Right atrium auricular region (tissue), 2 donors: ENCODE measurements around the gene L3MBTL4. TPM values are rescaled to one million over a fixed set of nuclear protein-coding genes. Genes with fewer than 3 reads are reported as not detected.

Experiments
- DNase-seq: peaks from one replicate; pipeline ENCODE4 v3.0.0-alpha.2; 2019; ENCODE audit warnings: low spot score
- H3K27ac ChIP-seq, 2 donors: fragments of 200-600 bp; sonication (generic); 1 replicate in 1 of 2; 2 replicates in 1 of 2; pipeline ENCODE4 v1.5.1; 2016 to 2019
- H3K27me3 ChIP-seq, 2 donors: fragments of 200-600 bp; sonication (generic); one replicate each; pipeline versions ENCODE4 v1.5.1 to v1.6.0; 2017 to 2019
- H3K36me3 ChIP-seq: fragments of 200-600 bp; sonication (generic); one replicate; pipeline ENCODE4 v1.5.1; 2016
- H3K4me1 ChIP-seq, 2 donors: fragments of 200-600 bp; sonication (generic); one replicate each; pipeline versions ENCODE4 v1.5.1 to v1.6.0; 2017 to 2019
- H3K4me3 ChIP-seq, 2 donors: fragments of 200-600 bp; sonication (generic); 1 replicate in 1 of 2; 2 replicates in 1 of 2; pipeline ENCODE4 v1.5.1; 2017 to 2019; ENCODE audit warnings: mild to moderate bottlenecking in 1 of 2, moderate library complexity in 1 of 2
- H3K9me3 ChIP-seq, 2 donors: fragments of 200-600 bp; sonication (generic); one replicate each; pipeline ENCODE4 v1.5.1; 2019
- total RNA-seq, 2 donors: library from RNA; depleted of rRNA; stranded (reverse); fragments of >200 nt; gene quantifications; one replicate each; pipeline ENCODE4 v1.1.0, GENCODE V29; 2016
- TF ChIP-seq, protein P1 (sequence below), 2 donors: fragments of 200-600 bp; sonication (generic); IDR thresholded peaks; one replicate each; pipeline ENCODE4 v1.5.1; 2019; ENCODE audit warnings: antibody characterized with exemption in 2 of 2

Gene L3MBTL4
- total RNA-seq, 2 donors from 2014 or later, result 6.6 to 10.5 TPM

DNA sequence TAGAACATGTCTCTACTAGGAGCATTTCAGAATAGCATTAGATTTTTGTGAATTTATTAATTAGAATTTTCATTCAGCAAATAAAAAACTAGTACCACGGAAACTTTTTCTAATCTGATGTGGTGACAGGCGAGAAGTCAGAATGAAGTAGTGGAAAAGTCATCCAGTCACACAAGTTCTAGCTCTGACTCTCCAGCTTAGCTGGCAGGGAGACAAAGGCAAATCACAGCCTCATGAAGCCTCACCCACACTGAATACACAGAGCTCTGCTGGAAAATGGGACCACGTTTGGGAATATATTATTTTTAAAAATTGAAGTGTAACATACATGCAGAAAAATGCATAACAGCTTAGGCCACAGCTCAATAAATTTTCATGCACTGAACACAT lies 86.1 kb downstream of the L3MBTL4 start:
- Histone ChIP-seq H3K9me3 (peaks cover 0 to 5% of the 10 kb centered on the region in 2 donors), H3K4me3 (no peak overlapping the region), H3K27me3 (no peaks in the 10 kb centered on the region), H3K36me3 (no peaks in the 10 kb centered on the region), H3K4me1 (no peaks in the 10 kb centered on the region), H3K27ac (peak overlapping the region; percentile 37 to 70)
- no peak for DNase-seq
- TF ChIP-seq, protein P1, sequence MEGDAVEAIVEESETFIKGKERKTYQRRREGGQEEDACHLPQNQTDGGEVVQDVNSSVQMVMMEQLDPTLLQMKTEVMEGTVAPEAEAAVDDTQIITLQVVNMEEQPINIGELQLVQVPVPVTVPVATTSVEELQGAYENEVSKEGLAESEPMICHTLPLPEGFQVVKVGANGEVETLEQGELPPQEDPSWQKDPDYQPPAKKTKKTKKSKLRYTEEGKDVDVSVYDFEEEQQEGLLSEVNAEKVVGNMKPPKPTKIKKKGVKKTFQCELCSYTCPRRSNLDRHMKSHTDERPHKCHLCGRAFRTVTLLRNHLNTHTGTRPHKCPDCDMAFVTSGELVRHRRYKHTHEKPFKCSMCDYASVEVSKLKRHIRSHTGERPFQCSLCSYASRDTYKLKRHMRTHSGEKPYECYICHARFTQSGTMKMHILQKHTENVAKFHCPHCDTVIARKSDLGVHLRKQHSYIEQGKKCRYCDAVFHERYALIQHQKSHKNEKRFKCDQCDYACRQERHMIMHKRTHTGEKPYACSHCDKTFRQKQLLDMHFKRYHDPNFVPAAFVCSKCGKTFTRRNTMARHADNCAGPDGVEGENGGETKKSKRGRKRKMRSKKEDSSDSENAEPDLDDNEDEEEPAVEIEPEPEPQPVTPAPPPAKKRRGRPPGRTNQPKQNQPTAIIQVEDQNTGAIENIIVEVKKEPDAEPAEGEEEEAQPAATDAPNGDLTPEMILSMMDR (IDR thresholded peaks at IDR 0.05), result no peak

DNA sequence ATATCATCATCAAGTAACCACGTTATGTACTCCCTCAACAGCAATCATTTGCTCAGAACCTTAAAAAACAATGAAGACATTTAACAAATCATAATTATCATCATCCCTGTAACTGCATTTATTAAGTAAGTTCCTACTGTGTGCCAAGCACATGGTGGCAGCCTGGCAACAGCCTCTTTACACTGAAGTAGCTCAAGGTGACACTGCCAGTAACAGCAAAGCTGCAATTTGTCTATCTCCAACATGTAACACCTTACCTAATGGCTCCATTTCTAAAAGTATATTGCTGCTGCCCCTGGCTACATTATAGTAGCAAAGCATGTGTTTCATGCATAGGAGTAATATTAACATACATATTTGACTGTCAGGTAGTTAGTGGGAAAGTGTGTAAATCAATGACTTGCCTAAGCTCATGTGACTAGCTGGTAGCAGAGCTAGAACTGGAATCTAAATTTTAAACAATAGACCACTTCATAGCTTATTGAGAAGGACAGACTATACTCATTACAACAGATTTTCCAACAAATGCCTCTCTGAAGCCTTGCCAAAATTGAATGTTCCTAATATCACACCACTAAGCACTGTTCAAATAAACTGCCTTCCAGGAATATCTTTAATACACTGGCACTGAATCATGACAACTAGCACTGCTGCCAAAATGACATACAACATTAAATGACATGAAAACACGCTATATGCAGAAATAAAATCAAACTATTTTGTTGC lies 86.7 kb downstream of the L3MBTL4 start:
- Histone ChIP-seq H3K4me3 (no peak overlapping the region), H3K27ac (peak overlapping the region; percentile 37 to 70), H3K4me1 (no peaks in the 10 kb centered on the region), H3K36me3 (no peaks in the 10 kb centered on the region), H3K27me3 (no peaks in the 10 kb centered on the region), H3K9me3 (peaks cover 0 to 11% of the 10 kb centered on the region in 2 donors)
- TF ChIP-seq, protein P1 (IDR thresholded peaks at IDR 0.05), result no peak
- no peak for DNase-seq

- H3K4me1 ChIP-seq, result no peaks in the 10 kb centered on the region
- H3K36me3 ChIP-seq, result no peaks in the 10 kb centered on the region
- no peak for DNase-seq
- H3K9me3 ChIP-seq, result peaks cover 0 to 16% of the 10 kb centered on the region in 2 donors
- TF ChIP-seq, protein P1 (IDR thresholded peaks at IDR 0.05), result no peak
- H3K27ac ChIP-seq, result no peak overlapping the region
- no peaks in the 10 kb centered on the region for H3K27me3 ChIP-seq
- no peak overlapping the region for H3K4me3 ChIP-seq
Measured at GRCh38 chr18:6327485-6327884, 87.2 kb downstream of the L3MBTL4 start.

GRCh38 chr18:6326566-6326965 lies 88.1 kb downstream of the L3MBTL4 start:
- peaks cover 0 to 16% of the 10 kb centered on the region in 2 donors for H3K9me3 ChIP-seq
- no peaks in the 10 kb centered on the region for H3K4me1 ChIP-seq
- TF ChIP-seq, protein P1 (IDR thresholded peaks at IDR 0.05), result no peak
- H3K27me3 ChIP-seq, result no peaks in the 10 kb centered on the region
- no peaks in the 10 kb centered on the region for H3K36me3 ChIP-seq
- H3K27ac ChIP-seq, result no peak overlapping the region
- DNase-seq, result no peak
- H3K4me3 ChIP-seq, result no peak overlapping the region

DNA sequence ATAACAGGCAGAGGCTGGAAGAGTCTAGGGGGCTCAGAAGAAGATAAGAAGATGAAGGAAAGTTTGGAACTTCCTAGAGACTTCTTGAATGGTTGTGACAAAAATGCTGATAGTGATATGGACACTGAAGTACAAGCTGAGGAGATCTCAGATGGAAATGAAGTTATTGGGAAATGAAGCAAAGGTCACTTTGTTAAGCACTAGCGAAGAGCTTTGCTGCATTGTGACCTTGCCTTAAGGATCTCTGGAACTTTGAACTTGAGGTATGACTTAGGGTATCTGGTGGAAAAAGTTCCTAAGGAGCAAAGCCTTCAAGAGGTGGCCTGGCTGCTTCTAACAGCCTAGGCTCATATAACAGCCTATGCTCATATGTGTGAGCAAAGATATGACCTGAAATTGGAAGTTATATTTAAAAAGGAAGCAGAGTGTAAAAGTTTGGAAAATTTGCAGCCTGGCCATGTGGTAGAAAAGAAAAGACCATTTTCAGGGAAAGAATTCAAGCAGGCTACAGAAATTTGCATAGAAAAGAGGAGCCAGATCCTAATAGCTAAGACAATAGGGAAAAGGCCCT lies 91.3 kb downstream of the L3MBTL4 start:
- Histone ChIP-seq H3K4me1 (no peaks in the 10 kb centered on the region), H3K4me3 (no peak overlapping the region), H3K27ac (no peak overlapping the region), H3K36me3 (no peaks in the 10 kb centered on the region), H3K27me3 (no peaks in the 10 kb centered on the region), H3K9me3 (peaks cover 0 to 16% of the 10 kb centered on the region in 2 donors)
- no peak for DNase-seq
- TF ChIP-seq, protein P1 (IDR thresholded peaks at IDR 0.05), result no peak
